HepG2 (cell line): ENCODE measurements around the gene SIK2. TPM values are rescaled to one million over a fixed set of nuclear protein-coding genes. Genes with fewer than 3 reads are reported as not detected.

Source experiments
- ATAC-seq: fragments of 200-7000 bp; cut with Tn5 transposase; 3 replicates; pipeline ENCODE4 v1.9.1; 2020; ENCODE audit warnings: mild to moderate bottlenecking, moderate library complexity
- BruUV-seq: library from RNA; stranded (reverse); fragments of 400-500 nt; replicated peaks from 2 replicates; lab custom pipeline; 2021; lab: Mats Ljungman, UMichigan
- CTCF ChIA-PET: fragments of 300-600 bp; formaldehyde crosslinking; extraction: SDS; loops from one replicate; lab custom pipeline; 2021; ENCODE audit warnings: low total read pairs, inconsistent platforms, low intra/inter-chr PET ratio; lab: Yijun Ruan, JAX
- POLR2A ChIA-PET: fragments of 350-600 bp; sonication (Branson Sonifier 250); formaldehyde crosslinking; loops from one replicate; lab custom pipeline; 2020; ENCODE audit warnings: antibody characterized with exemption, inconsistent platforms; lab: Yijun Ruan, JAX
- DNase-seq: peaks from one replicate; pipeline ENCODE4 v3.0.0-alpha.2; 2015; ENCODE audit warnings: low spot score
- FAIRE-seq: peaks from 3 replicates; lab custom pipeline; 2011; peaks lifted over from hg19 to GRCh38; lab: Jason Lieb, UNC
- H2AFZ ChIP-seq: one replicate; pipeline ENCODE4 v1.6.1; 2011; ENCODE audit warnings: low read length, inconsistent platforms
- H3K27ac ChIP-seq: fragments of 300-600 bp; 3 replicates; pipeline ENCODE4 v1.8.0; 2011; ENCODE audit warnings: mixed run types, mild to moderate bottlenecking, mixed read lengths, low read length, inconsistent platforms; ENCODE audit not compliant: insufficient read depth; ENCODE audit errors: extremely low read length
- H3K27me3 ChIP-seq, 2 experiments: fragments of 200-600 bp in 1 of 2; 2 replicates in 1 of 2; 3 replicates in 1 of 2; pipeline versions ENCODE4 v1.6.0 to v1.8.0; 2011; ENCODE audit warnings: low read length in 2 of 2, mild to moderate bottlenecking in 2 of 2, moderate library complexity in 2 of 2, inconsistent platforms in 1 of 2; ENCODE audit not compliant: insufficient read depth in 2 of 2, control insufficient read depth in 1 of 2
- H3K36me3 ChIP-seq, 2 experiments: fragments of 200-600 bp in 1 of 2; replicated peaks in 1 of 2; 2 replicates in 1 of 2; 3 replicates in 1 of 2; pipeline versions ENCODE4 v1.5.1 to v1.8.0; 2011; ENCODE audit warnings: low read length in 2 of 2, inconsistent platforms in 1 of 2; ENCODE audit not compliant: insufficient read depth in 2 of 2, control insufficient read depth in 1 of 2
- H3K4me1 ChIP-seq: 2 replicates; pipeline ENCODE4 v1.5.1; 2012; ENCODE audit warnings: low read length, inconsistent platforms; ENCODE audit not compliant: insufficient read depth
- H3K4me2 ChIP-seq: 2 replicates; pipeline ENCODE4 v1.6.0; 2011; ENCODE audit warnings: low read depth, low read length, inconsistent platforms
- H3K4me3 ChIP-seq, 3 experiments: fragments of 200-600 bp in 1 of 3; sonication (generic), shearing (Covaris generic) in 1 of 3; replicated peaks in 1 of 3; 2 replicates each; pipeline ENCODE4 v1.5.1; 2011 to 2016; ENCODE audit warnings: low read length in 3 of 3, inconsistent platforms in 2 of 3, low read depth in 2 of 3, mild to moderate bottlenecking in 2 of 3, control low read depth in 1 of 3, mixed read lengths in 1 of 3; ENCODE audit not compliant: insufficient read depth in 1 of 3
- H3K79me2 ChIP-seq: one replicate; pipeline ENCODE4 v1.6.1; 2011; ENCODE audit warnings: low read length, inconsistent platforms; ENCODE audit not compliant: insufficient read depth
- H3K9ac ChIP-seq: 2 replicates; pipeline ENCODE4 v1.6.0; 2011; ENCODE audit warnings: mild to moderate bottlenecking, low read depth, low read length, inconsistent platforms; ENCODE audit not compliant: insufficient read depth
- H3K9me3 ChIP-seq: 2 replicates; pipeline ENCODE4 v1.5.1; 2012; ENCODE audit warnings: mild to moderate bottlenecking, low read length
- H4K20me1 ChIP-seq: 2 replicates; pipeline ENCODE4 v1.6.0; 2011; ENCODE audit warnings: inconsistent platforms, mild to moderate bottlenecking, low read length, moderate library complexity; ENCODE audit not compliant: insufficient read depth
- GFI1 ChIP-seq: sonication (generic); formaldehyde crosslinking; IDR thresholded peaks from 2 replicates; pipeline ENCODE4 v1.5.0; 2020; ENCODE audit warnings: missing genetic modification reagents, mild to moderate bottlenecking, borderline replicate concordance
- MAFF ChIP-seq: IDR thresholded peaks from 2 replicates; pipeline ENCODE4 v1.6.1; 2011; ENCODE audit warnings: low read depth, low read length, improper control_type of control experiment
- MAFK ChIP-seq, 2 experiments: IDR thresholded peaks in 1 of 2; conservative IDR thresholded peaks in 1 of 2; 2 replicates each; pipeline ENCODE4 v1.6.1; 2011; ENCODE audit warnings: improper control_type of control experiment in 2 of 2, low read length in 2 of 2
- MXD3 ChIP-seq: IDR thresholded peaks from 2 replicates; pipeline ENCODE4 v1.6.1; 2016; ENCODE audit warnings: mild to moderate bottlenecking, missing biosample characterization, missing genetic modification reagents
- SIX1 ChIP-seq: sonication (generic); formaldehyde crosslinking; IDR thresholded peaks from 2 replicates; pipeline ENCODE4 v1.4.0; 2020; ENCODE audit warnings: missing genetic modification reagents, borderline replicate concordance
- ZNF3 ChIP-seq: IDR thresholded peaks from 2 replicates; pipeline ENCODE4 v1.7.0; 2017; ENCODE audit warnings: inconsistent platforms
- ZNF660 ChIP-seq: sonication (generic); formaldehyde crosslinking; IDR thresholded peaks from 2 replicates; pipeline ENCODE4 v1.5.1; 2020; ENCODE audit warnings: mild to moderate bottlenecking, low read depth, missing genetic modification reagents, borderline replicate concordance
- WGBS: methylation state at CpG from one replicate; pipeline ENCODE4 v1.1.6; 2017; ENCODE audit warnings: low lambda C conversion rate; 5-methylcytosine and 5-hydroxymethylcytosine counted together
- in situ Hi-C: cut with HindIII; loops from 2 replicates; pipeline ENCODE4 v1.10.0; 2017; ENCODE audit warnings: low pct_unique_long_range_greater_than_20kb; ENCODE audit not compliant: extremely low pct_ligation_motif_present
- intact Hi-C: fragments of 100-400 bp; cut with micrococcal nuclease; formaldehyde crosslinking; loops from one replicate; pipeline ENCODE4 v1.10.0; 2022; ENCODE audit not compliant: unreplicated experiment
- polyA plus RNA-seq, 8 experiments: library from polyadenylated mRNA; depleted of rRNA in 3 of 8; stranded (reverse) in 7 of 8; unstranded in 1 of 8; fragments of >200 nt; fragmentation: Illumina TruSeq in 4 of 8; extraction: Trizol in 4 of 8; gene quantifications; 2 replicates each; pipeline versions ENCODE4 v1.2.1 to v1.2.3, GENCODE V29; 2011 to 2016; ENCODE audit warnings: low read depth in 4 of 8, missing spikeins in 1 of 8, mixed read lengths in 1 of 8; ENCODE audit not compliant: insufficient read depth in 1 of 8
- total RNA-seq, 5 experiments: library from RNA; depleted of rRNA; stranded (reverse); fragments of >200 nt; fragmentation: Illumina TruSeq; extraction: Trizol; gene quantifications; 2 replicates each; pipeline ENCODE4 v1.2.3, GENCODE V29; 2016; ENCODE audit warnings: low read depth in 1 of 5
- TF ChIP-seq, protein P1 (sequence below): sonication (generic); formaldehyde crosslinking; IDR thresholded peaks from 2 replicates; pipeline ENCODE4 v1.5.0; 2020; ENCODE audit warnings: missing genetic modification reagents
- TF ChIP-seq, protein P2 (sequence below): sonication (generic); formaldehyde crosslinking; IDR thresholded peaks from 2 replicates; pipeline ENCODE4 v1.5.0; 2020; ENCODE audit warnings: missing genetic modification reagents
- TF ChIP-seq, protein P3 (sequence below): sonication (generic); formaldehyde crosslinking; IDR thresholded peaks from 2 replicates; pipeline ENCODE4 v1.4.0; 2020; ENCODE audit warnings: mild to moderate bottlenecking, missing genetic modification reagents
- TF ChIP-seq, protein P4 (sequence below): sonication (generic); formaldehyde crosslinking; IDR thresholded peaks from 2 replicates; pipeline ENCODE4 v1.4.0; 2020; ENCODE audit warnings: mild to moderate bottlenecking, missing genetic modification reagents

SIK2 gene
- total and polyA plus RNA-seq, 2 of the 13 experiments (the other 11 are each of a cell fraction or from before 2014, with no cell fraction given): 8.1 to 15.4 TPM

DNA sequence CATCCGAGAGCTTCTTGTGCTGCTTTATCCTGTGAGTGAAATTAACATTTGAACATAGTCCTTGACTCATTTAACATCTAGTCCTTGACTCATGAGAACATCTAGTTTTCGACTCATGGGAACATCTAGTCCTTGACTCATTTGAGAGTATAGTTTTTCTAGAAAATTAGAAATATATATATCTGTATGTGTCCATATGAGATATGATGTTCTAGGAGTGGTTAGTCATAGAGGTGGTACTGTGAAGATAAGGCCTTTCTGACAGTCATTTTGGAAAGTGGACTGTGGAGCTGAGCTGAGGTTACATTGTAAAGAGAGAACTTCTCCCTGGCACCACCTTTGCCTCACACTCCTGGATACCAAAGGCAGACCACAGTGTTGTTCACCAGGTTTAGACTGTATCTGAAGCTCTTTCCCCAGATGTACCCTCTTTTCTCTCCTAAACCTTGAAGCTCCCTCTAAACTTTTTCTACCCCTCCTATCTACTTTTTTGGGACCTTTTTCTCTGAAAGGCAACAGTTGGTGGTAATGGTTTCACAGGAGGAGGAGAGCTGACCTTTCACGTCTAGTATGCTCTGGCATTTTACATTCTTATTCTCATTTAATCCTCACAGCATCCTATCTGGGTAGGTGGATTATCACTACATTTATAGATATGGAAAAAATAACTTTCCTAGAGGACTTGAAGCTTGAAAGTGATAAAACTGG is 96.8 kb downstream of the SIK2 start (continued):
- TF ChIP-seq GFI1 (CRISPR knock-in tag): no peak
- no peak for TF ChIP-seq ZNF660 (CRISPR knock-in tag)
- TF ChIP-seq, all 625 proteins: peak for 0

- CTCF ChIA-PET: no interaction called here
- no peak for FAIRE-seq
These were observed 97.4 kb downstream of the SIK2 start for GRCh38 chr11:111699579-111700156.

DNA sequence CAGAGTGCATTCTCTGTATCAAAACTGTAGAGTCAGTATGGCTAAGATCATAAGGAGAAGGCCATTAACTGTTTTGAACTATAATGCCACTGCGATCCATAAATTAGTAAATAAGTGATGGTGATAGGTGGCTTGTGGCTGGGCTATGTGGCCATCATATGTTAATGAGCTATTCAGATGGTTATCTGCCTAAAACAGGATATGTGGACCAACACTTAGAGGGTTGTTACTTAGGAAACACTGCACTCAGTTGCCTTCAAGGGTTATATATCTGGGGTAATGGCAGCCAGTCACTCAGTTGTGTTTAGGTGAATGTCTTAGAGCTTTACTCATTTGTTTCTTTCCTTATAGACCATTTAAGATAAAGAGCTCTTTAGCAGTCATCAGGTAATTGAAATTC is 97.9 kb downstream of the SIK2 start:
- CTCF ChIA-PET: no interaction called here
- Histone ChIP-seq H3K27me3 (no peaks in the 10 kb centered on the region), H2AFZ (no peak overlapping the region), H3K4me3 (no peak overlapping the region), H3K4me2 (no peak overlapping the region), H3K9me3 (no peaks in the 10 kb centered on the region), H3K79me2 (no peaks in the 10 kb centered on the region), H3K36me3 (peaks cover 8 to 46% of the 10 kb centered on the region in 2 experiments; a peak in 4 of 5 replicates), H3K9ac (no peak overlapping the region), H3K4me1 (no peaks in the 10 kb centered on the region), H4K20me1 (no peaks in the 10 kb centered on the region), H3K27ac (no peak overlapping the region)
- ATAC-seq (no peak), FAIRE-seq (no peak), DNase-seq (no peak)
- no TSS peak for BruUV-seq
- POLR2A ChIA-PET: interaction anchor here (0.9 kb wide), 1 partner anchor 236 kb away, joined by 3 read pairs; no protein-coding TSS in a partner anchor
- in situ Hi-C loops (no loop called here), intact Hi-C loops (no loop called here)
- WGBS: 95% methylated on average over 1 of the region's 1 CpG
- TF ChIP-seq, protein P1, sequence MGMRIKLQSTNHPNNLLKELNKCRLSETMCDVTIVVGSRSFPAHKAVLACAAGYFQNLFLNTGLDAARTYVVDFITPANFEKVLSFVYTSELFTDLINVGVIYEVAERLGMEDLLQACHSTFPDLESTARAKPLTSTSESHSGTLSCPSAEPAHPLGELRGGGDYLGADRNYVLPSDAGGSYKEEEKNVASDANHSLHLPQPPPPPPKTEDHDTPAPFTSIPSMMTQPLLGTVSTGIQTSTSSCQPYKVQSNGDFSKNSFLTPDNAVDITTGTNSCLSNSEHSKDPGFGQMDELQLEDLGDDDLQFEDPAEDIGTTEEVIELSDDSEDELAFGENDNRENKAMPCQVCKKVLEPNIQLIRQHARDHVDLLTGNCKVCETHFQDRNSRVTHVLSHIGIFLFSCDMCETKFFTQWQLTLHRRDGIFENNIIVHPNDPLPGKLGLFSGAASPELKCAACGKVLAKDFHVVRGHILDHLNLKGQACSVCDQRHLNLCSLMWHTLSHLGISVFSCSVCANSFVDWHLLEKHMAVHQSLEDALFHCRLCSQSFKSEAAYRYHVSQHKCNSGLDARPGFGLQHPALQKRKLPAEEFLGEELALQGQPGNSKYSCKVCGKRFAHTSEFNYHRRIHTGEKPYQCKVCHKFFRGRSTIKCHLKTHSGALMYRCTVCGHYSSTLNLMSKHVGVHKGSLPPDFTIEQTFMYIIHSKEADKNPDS: no peak
- TF ChIP-seq, protein P2, sequence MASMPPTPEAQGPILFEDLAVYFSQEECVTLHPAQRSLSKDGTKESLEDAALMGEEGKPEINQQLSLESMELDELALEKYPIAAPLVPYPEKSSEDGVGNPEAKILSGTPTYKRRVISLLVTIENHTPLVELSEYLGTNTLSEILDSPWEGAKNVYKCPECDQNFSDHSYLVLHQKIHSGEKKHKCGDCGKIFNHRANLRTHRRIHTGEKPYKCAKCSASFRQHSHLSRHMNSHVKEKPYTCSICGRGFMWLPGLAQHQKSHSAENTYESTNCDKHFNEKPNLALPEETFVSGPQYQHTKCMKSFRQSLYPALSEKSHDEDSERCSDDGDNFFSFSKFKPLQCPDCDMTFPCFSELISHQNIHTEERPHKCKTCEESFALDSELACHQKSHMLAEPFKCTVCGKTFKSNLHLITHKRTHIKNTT (CRISPR knock-in tag): no peak
- TF ChIP-seq MXD3 (CRISPR knock-in tag) (no peak), ZNF3 (CRISPR knock-in tag) (no peak)
- TF ChIP-seq, protein P3, sequence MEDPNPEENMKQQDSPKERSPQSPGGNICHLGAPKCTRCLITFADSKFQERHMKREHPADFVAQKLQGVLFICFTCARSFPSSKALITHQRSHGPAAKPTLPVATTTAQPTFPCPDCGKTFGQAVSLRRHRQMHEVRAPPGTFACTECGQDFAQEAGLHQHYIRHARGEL: no peak
- TF ChIP-seq, protein P4, sequence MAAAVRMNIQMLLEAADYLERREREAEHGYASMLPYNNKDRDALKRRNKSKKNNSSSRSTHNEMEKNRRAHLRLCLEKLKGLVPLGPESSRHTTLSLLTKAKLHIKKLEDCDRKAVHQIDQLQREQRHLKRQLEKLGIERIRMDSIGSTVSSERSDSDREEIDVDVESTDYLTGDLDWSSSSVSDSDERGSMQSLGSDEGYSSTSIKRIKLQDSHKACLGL (CRISPR knock-in tag): no peak

More at GRCh38 chr11:111699579-111700156, 97.4 kb downstream of the SIK2 start:
- Histone ChIP-seq H2AFZ (no peak overlapping the region), H3K36me3 (peaks cover 5 to 46% of the 10 kb centered on the region in 2 experiments; a peak in 4 of 5 replicates), H4K20me1 (no peaks in the 10 kb centered on the region), H3K27me3 (no peaks in the 10 kb centered on the region), H3K27ac (no peak overlapping the region), H3K4me3 (no peak overlapping the region), H3K9me3 (no peaks in the 10 kb centered on the region), H3K79me2 (no peaks in the 10 kb centered on the region), H3K9ac (no peak overlapping the region), H3K4me2 (no peak overlapping the region), H3K4me1 (peaks cover 4% of the 10 kb centered on the region)
- no TSS peak for BruUV-seq
- peak; percentile 45; the same call in 1 of the 2 replicates for TF ChIP-seq MAFF
- peak; percentile 10 to 55; a peak in 2 of 4 replicates for TF ChIP-seq MAFK (conservative IDR thresholded peaks at IDR 0.05 in 1 of 2, IDR thresholded peaks at IDR 0.05 in 1 of 2; ENCODE audit: low read length in 2 of 2)
- no peak for TF ChIP-seq SIX1 (CRISPR knock-in tag)
- in situ Hi-C loops (no loop called here), intact Hi-C loops (no loop called here)
- 93% methylated on average over 1 of the region's 1 CpG for WGBS
- POLR2A ChIA-PET: interaction anchor here (0.9 kb wide), 1 partner anchor 237 kb away, joined by 3 read pairs; no protein-coding TSS in a partner anchor
- ATAC-seq: no peak
- no peak for DNase-seq
